Endothelial cell of umbilical vein (primary cell): ENCODE measurements around the gene MYO18A. TPM values are rescaled to one million over a fixed set of nuclear protein-coding genes. Genes with fewer than 3 reads are reported as not detected.

ENCODE experiments used
- BruUV-seq: library from RNA; stranded (reverse); fragments of 400-500 nt; replicated peaks from 2 replicates; lab custom pipeline; 2021; lab: Mats Ljungman, UMichigan
- CTCF ChIA-PET: fragments of 300-600, 350-600 bp; sonication (Branson Sonifier 250); formaldehyde crosslinking; loops from one replicate; lab custom pipeline; 2021; ENCODE audit warnings: antibody characterized with exemption, inconsistent platforms; lab: Charles Lee
- POLR2A ChIA-PET: fragments of 300-600, 350-600 bp; sonication (Branson Sonifier 250); formaldehyde crosslinking; loops from one replicate; lab custom pipeline; 2021; ENCODE audit warnings: antibody characterized with exemption, inconsistent platforms; lab: Charles Lee
- DNase-seq: peaks from one replicate; pipeline ENCODE4 v3.0.0-alpha.2; 2011; ENCODE audit warnings: low read depth, low spot score
- FAIRE-seq: peaks from 2 replicates; lab custom pipeline; 2011; peaks lifted over from hg19 to GRCh38; lab: Jason Lieb, UNC
- H2AFZ ChIP-seq: 2 replicates; pipeline ENCODE4 v1.6.0; 2012; ENCODE audit warnings: low read depth, low read length, control low read depth, inconsistent platforms
- H3K27ac ChIP-seq: 2 replicates; pipeline ENCODE4 v1.5.1; 2011; ENCODE audit warnings: low read depth, mild to moderate bottlenecking, control low read depth, low read length, moderate library complexity; ENCODE audit not compliant: insufficient read depth
- H3K27me3 ChIP-seq, 2 experiments: 2 replicates each; pipeline versions ENCODE4 v1.6.0 to v1.6.1; 2011; ENCODE audit warnings: low read length in 2 of 2, mixed read lengths in 1 of 2; ENCODE audit not compliant: control insufficient read depth in 2 of 2, insufficient read depth in 2 of 2
- H3K36me3 ChIP-seq, 2 experiments: 2 replicates in 1 of 2; 3 replicates in 1 of 2; pipeline ENCODE4 v1.5.1; 2011; ENCODE audit warnings: low read length in 2 of 2, mild to moderate bottlenecking in 1 of 2, moderate library complexity in 1 of 2; ENCODE audit not compliant: control insufficient read depth in 2 of 2, insufficient read depth in 2 of 2; ENCODE audit errors: extremely low read depth in 1 of 2
- H3K4me1 ChIP-seq: 3 replicates; pipeline ENCODE4 v1.5.1; 2011; ENCODE audit warnings: mild to moderate bottlenecking, low read length; ENCODE audit not compliant: control insufficient read depth, insufficient read depth; ENCODE audit errors: extremely low read depth
- H3K4me2 ChIP-seq: 2 replicates; pipeline ENCODE4 v1.6.1; 2011; ENCODE audit warnings: low read length, control low read depth, mixed read lengths; ENCODE audit not compliant: insufficient read depth
- H3K4me3 ChIP-seq, 3 experiments: fragments of 200-600 bp in 1 of 3; sonication (generic), shearing (Covaris generic) in 1 of 3; replicated peaks in 1 of 3; 2 replicates each; pipeline ENCODE4 v1.5.1; 2011 to 2016; ENCODE audit warnings: control low read depth in 3 of 3, low read length in 3 of 3, mild to moderate bottlenecking in 2 of 3, inconsistent platforms in 1 of 3, low read depth in 1 of 3, moderate library complexity in 1 of 3; ENCODE audit not compliant: insufficient read depth in 1 of 3
- H3K79me2 ChIP-seq: 2 replicates; pipeline ENCODE4 v1.6.0; 2012; ENCODE audit warnings: low read length, inconsistent platforms; ENCODE audit not compliant: control insufficient read depth, insufficient read depth
- H3K9ac ChIP-seq: replicated peaks from 2 replicates; pipeline ENCODE3; 2011; ENCODE audit warnings: low read length, control low read depth; ENCODE audit not compliant: insufficient read depth; ENCODE audit errors: extremely low read depth
- H3K9me1 ChIP-seq: replicated peaks from 3 replicates; pipeline ENCODE4 v1.6.0; 2011; ENCODE audit warnings: mild to moderate bottlenecking, low read length; ENCODE audit not compliant: control insufficient read depth, insufficient read depth; ENCODE audit errors: extremely low read depth
- H3K9me3 ChIP-seq: replicated peaks from 2 replicates; pipeline ENCODE4 v1.5.1; 2012; ENCODE audit warnings: low read length, inconsistent platforms; ENCODE audit not compliant: control insufficient read depth, insufficient read depth
- H4K20me1 ChIP-seq: replicated peaks from 2 replicates; pipeline ENCODE3; 2011; ENCODE audit warnings: mild to moderate bottlenecking, low read length; ENCODE audit not compliant: control insufficient read depth, insufficient read depth; ENCODE audit errors: extremely low read depth
- CTCF ChIP-seq, 2 donors: IDR thresholded peaks; 1 replicate in 1 of 2; 2 replicates in 1 of 2; pipeline ENCODE4 v1.5.1; 2011; ENCODE audit warnings: low read length in 2 of 2, mild to moderate bottlenecking in 2 of 2, moderate library complexity in 2 of 2, control low read depth in 1 of 2, inconsistent platforms in 1 of 2, low read depth in 1 of 2; ENCODE audit not compliant: insufficient read depth in 1 of 2; ENCODE audit errors: extremely low read depth in 1 of 2
- EZH2 ChIP-seq: IDR thresholded peaks from 2 replicates; pipeline ENCODE4 v1.6.1; 2012; ENCODE audit warnings: borderline replicate concordance, low read depth, mild to moderate bottlenecking, moderate library complexity, low read length, inconsistent platforms; ENCODE audit not compliant: severe bottlenecking
- FOS ChIP-seq: IDR thresholded peaks from 2 replicates; pipeline ENCODE4 v1.6.1; 2011; ENCODE audit warnings: mild to moderate bottlenecking, low read length, moderate library complexity, borderline replicate concordance; ENCODE audit not compliant: insufficient read depth
- GATA2 ChIP-seq: IDR thresholded peaks from 2 replicates; pipeline ENCODE4 v1.7.0; 2011; ENCODE audit warnings: low read depth, mild to moderate bottlenecking, moderate library complexity, mixed read lengths, low read length; ENCODE audit not compliant: insufficient read length, insufficient read depth
- MAX ChIP-seq: IDR thresholded peaks from 2 replicates; pipeline ENCODE4 v1.6.1; 2011; ENCODE audit not compliant: insufficient read depth, insufficient read length
- MYC ChIP-seq: IDR thresholded peaks from one replicate; pipeline ENCODE4 v1.6.1; 2011; ENCODE audit warnings: mild to moderate bottlenecking, low read depth, low read length
- dilution Hi-C: fragments of 300-500 bp; cut with MboI; formaldehyde crosslinking; loops from one replicate; pipeline ENCODE4 v1.15.0; 2019; ENCODE audit warnings: low sequenced_read_pairs; ENCODE audit not compliant: extremely low pct_ligation_motif_present
- intact Hi-C: fragments of 100-400 bp; cut with micrococcal nuclease; formaldehyde crosslinking; loops from one replicate; pipeline ENCODE4 v1.10.0; 2022
- polyA plus RNA-seq, 4 experiments: library from polyadenylated mRNA; depleted of rRNA in 3 of 4; stranded (reverse) in 3 of 4; unstranded in 1 of 4; fragments of >200 nt; gene quantifications; 2 replicates each; pipeline versions ENCODE4 v1.2.1 to v1.2.3, GENCODE V29; 2011 to 2012; ENCODE audit warnings: missing spikeins in 1 of 4
- total RNA-seq: library from RNA; stranded (reverse); gene quantifications from 2 replicates; pipeline ENCODE4 v1.2.3, GENCODE V29; 2021

MYO18A gene
- total and polyA plus RNA-seq, 2 donors (not counting 3 experiments of a cell fraction or from before 2014, with no cell fraction given): 3.9 to 28.3 TPM

- H3K79me2 ChIP-seq: no peaks in the 10 kb centered on the region
- no peak for TF ChIP-seq GATA2
- no peak for TF ChIP-seq MAX
- TF ChIP-seq CTCF (IDR thresholded peaks at IDR 0.05; ENCODE audit: extremely low read depth in 1 of 2, insufficient read depth in 1 of 2, low read depth in 1 of 2, low read length in 2 of 2): no peak
- no peak for TF ChIP-seq MYC
- no peak for TF ChIP-seq EZH2
- no peak for TF ChIP-seq FOS
- H3K9me1 ChIP-seq: no peaks in the 10 kb centered on the region
- H3K9me3 ChIP-seq: no peaks in the 10 kb centered on the region
- H2AFZ ChIP-seq: no peak overlapping the region
- no peak overlapping the region for H3K4me3 ChIP-seq
- DNase-seq (no peak), FAIRE-seq (no peak)
- dilution Hi-C loops: no loop called here
- H3K27me3 ChIP-seq: peaks cover 25 to 33% of the 10 kb centered on the region in 2 experiments
- no TSS peak for BruUV-seq
- no peak overlapping the region for H3K9ac ChIP-seq
- POLR2A ChIA-PET: no interaction called here
- no peak overlapping the region for H3K4me2 ChIP-seq
- peaks cover 7% of the 10 kb centered on the region for H3K4me1 ChIP-seq
- CTCF ChIA-PET: interaction anchor here (1.1 to 2.6 kb wide), 3 partner anchors 25 to 77 kb away, joined by 3 to 5 read pairs (median 4); no protein-coding TSS in a partner anchor
- intact Hi-C loops: no loop called here
- H3K27ac ChIP-seq: no peak overlapping the region
- no peaks in the 10 kb centered on the region for H3K36me3 ChIP-seq
- H4K20me1 ChIP-seq: no peaks in the 10 kb centered on the region
Measured at GRCh38 chr17:29039764-29040598, 140.2 kb downstream of the MYO18A start.
